Skeletal muscle tissue (tissue), 4 donors: ENCODE data around the gene TNK1. TPM values are rescaled to one million over a fixed set of nuclear protein-coding genes. Genes with fewer than 3 reads are reported as not detected.

Experiments
- H3K27ac ChIP-seq: one replicate; pipeline ENCODE4 v1.7.0; 2013; ENCODE audit warnings: mild to moderate bottlenecking, low read depth, low read length, inconsistent platforms
- H3K27me3 ChIP-seq, 3 donors: one replicate each; pipeline ENCODE4 v1.7.0; 2013; ENCODE audit warnings: low read length in 3 of 3; ENCODE audit not compliant: control insufficient read depth in 3 of 3, insufficient read depth in 3 of 3
- H3K36me3 ChIP-seq, 3 donors: one replicate each; pipeline ENCODE4 v1.7.0; 2013; ENCODE audit warnings: low read length in 3 of 3; ENCODE audit not compliant: control insufficient read depth in 3 of 3, insufficient read depth in 3 of 3
- H3K4me1 ChIP-seq, 3 donors: one replicate each; pipeline ENCODE4 v1.7.0; 2013; ENCODE audit warnings: low read length in 3 of 3, mild to moderate bottlenecking in 3 of 3; ENCODE audit not compliant: control insufficient read depth in 3 of 3, insufficient read depth in 3 of 3
- H3K4me3 ChIP-seq, 3 donors: one replicate each; pipeline ENCODE4 v1.7.0; 2013; ENCODE audit warnings: low read length in 3 of 3
- H3K9ac ChIP-seq, 3 donors: one replicate each; pipeline ENCODE4 v1.7.0; 2013; ENCODE audit warnings: low read length in 3 of 3, mild to moderate bottlenecking in 3 of 3, moderate library complexity in 2 of 3, low read depth in 1 of 3
- H3K9me3 ChIP-seq, 3 donors: one replicate each; pipeline ENCODE4 v1.7.0; 2013; ENCODE audit warnings: low read length in 3 of 3; ENCODE audit not compliant: control insufficient read depth in 3 of 3
- total RNA-seq: library from RNA; depleted of rRNA; stranded (reverse); fragments of >200 nt; gene quantifications from one replicate; pipeline ENCODE4 v1.2.3, GENCODE V29; 2014
- donor health status: Osteomylitis.

The TNK1 gene
- total RNA-seq, 1 donor from 2014 or later: not detected

- Histone ChIP-seq H3K27ac (no peak overlapping the region), H3K36me3 (peaks cover 4 to 9% (median 6%) of the 10 kb centered on the region in 3 donors), H3K9ac (no peak overlapping the region), H3K9me3 (no peaks in the 10 kb centered on the region), H3K4me3 (no peak overlapping the region), H3K4me1 (peaks cover 5 to 14% (median 5%) of the 10 kb centered on the region in 3 donors), H3K27me3 (no peaks in the 10 kb centered on the region)
Measured at GRCh38 chr17:7408252-7408727, 27.4 kb downstream of the TNK1 start.

DNA sequence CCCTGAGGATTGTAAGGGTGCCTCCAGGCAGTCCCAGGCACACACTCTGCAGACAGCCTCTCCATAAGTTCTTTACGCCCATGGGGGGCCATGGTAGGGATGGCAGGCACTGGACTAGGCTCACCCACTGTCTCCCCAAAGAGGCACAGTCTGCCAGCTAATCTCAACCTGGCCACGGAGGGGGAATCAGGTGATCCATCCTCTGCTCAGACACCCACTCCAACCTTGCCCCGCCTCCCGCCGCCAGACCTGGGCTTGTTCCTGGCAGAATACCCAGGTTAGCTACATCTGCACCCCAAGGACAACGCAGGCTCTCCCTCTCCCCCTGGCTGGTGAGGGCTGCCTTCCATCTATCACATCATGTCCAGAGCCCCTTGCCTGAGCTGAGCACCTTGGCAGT is 28.0 kb downstream of the TNK1 start:
- Histone ChIP-seq H3K27ac (no peak overlapping the region), H3K9ac (no peak overlapping the region), H3K27me3 (no peaks in the 10 kb centered on the region), H3K9me3 (no peaks in the 10 kb centered on the region), H3K4me1 (peaks cover 5 to 13% (median 5%) of the 10 kb centered on the region in 3 donors), H3K36me3 (peaks cover 4 to 9% (median 6%) of the 10 kb centered on the region in 3 donors), H3K4me3 (no peak overlapping the region)

DNA sequence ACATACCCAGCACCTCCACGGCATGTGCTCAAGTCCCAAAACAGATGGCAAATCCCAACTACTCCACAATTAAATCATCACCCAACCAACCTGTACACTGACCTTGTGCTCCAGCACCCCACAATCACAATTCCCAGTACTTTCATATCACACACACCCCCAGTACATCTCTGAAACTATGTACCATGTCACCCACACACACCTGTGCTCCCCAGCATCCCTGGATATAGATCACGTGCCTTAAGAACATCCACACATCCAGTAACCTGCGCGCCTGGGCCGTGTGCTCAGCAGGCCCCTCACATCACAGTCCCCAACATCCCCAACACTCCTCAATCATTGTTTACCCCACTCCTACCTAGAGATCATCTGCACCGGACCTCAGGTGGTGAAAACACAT is 28.8 kb downstream of the TNK1 start:
- H3K36me3 ChIP-seq: peaks cover 4 to 9% (median 6%) of the 10 kb centered on the region in 3 donors
- H3K27ac ChIP-seq: no peak overlapping the region

GRCh38 chr17:7410634-7411426 is 29.9 kb downstream of the TNK1 start:
- H3K9ac ChIP-seq: no peak overlapping the region
- H3K27ac ChIP-seq: no peak overlapping the region
- no peak overlapping the region for H3K4me3 ChIP-seq
- no peaks in the 10 kb centered on the region for H3K9me3 ChIP-seq
- no peaks in the 10 kb centered on the region for H3K27me3 ChIP-seq
- H3K36me3 ChIP-seq: peaks cover 10 to 14% (median 12%) of the 10 kb centered on the region in 3 donors
- H3K4me1 ChIP-seq: peaks cover 0 to 5% (median under 1%) of the 10 kb centered on the region in 3 donors

More for the DNA sequence above, 28.8 kb downstream of the TNK1 start:
- Histone ChIP-seq H3K27me3 (no peaks in the 10 kb centered on the region), H3K4me3 (no peak overlapping the region), H3K9me3 (no peaks in the 10 kb centered on the region), H3K4me1 (peaks cover 5 to 13% (median 5%) of the 10 kb centered on the region in 3 donors), H3K9ac (no peak overlapping the region)

DNA sequence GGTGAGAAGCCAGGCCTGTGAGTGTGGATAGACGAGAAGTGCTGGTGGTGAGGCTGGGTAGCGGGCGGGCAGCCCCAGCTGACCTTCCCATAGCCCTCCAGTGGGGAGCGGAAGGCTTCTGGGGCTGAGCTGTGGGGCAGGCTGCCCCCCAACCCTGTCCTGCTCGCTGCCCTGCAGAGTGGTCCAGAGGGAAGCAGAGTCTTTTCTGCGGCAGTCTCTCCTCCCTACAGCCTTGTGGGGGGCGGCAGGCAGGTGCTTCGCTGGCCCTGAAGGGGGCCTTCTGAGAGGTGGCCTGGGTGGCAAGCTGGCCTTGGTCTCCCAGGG is 30.5 kb downstream of the TNK1 start:
- no peak overlapping the region for H3K27ac ChIP-seq
- no peak overlapping the region for H3K4me3 ChIP-seq
- H3K9me3 ChIP-seq: no peaks in the 10 kb centered on the region
- no peaks in the 10 kb centered on the region for H3K4me1 ChIP-seq
- H3K36me3 ChIP-seq: peaks cover 10 to 14% (median 12%) of the 10 kb centered on the region in 3 donors
- H3K9ac ChIP-seq: no peak overlapping the region
- no peaks in the 10 kb centered on the region for H3K27me3 ChIP-seq

DNA sequence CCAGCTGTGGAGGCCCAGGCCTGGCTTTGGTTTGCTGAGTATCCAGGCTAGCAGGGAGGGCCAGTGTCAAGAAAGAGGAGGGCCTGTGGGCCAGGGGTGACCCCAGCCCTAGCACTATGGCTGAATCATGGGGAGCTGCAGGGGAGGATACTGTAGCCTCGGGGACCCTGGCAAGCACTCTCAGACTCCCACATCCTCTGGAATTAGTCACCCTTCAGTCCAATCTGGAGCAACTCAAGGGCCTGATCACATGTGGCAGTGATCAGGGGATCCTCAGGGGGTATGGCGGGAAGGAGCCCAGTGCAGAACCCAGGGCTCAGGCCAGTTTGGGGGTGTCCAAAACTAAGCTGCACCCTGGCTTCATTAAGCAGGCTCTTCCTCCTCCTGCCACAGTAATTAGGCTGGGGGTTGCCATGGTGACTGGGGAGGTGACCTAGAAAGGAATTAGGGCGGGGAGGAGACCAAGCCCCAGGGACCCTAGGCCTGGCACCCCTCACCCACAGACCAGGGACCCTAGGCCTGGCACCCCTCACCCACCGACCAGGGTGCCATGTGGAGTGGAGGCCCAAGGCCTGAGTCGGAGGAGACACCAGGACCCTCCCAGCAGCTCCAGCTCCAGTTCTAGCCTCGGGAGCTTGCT is 32.6 kb downstream of the TNK1 start:
- H3K9ac ChIP-seq: no peak overlapping the region
- H3K27me3 ChIP-seq: no peaks in the 10 kb centered on the region
- H3K36me3 ChIP-seq: peaks cover 10 to 14% (median 12%) of the 10 kb centered on the region in 3 donors

DNA sequence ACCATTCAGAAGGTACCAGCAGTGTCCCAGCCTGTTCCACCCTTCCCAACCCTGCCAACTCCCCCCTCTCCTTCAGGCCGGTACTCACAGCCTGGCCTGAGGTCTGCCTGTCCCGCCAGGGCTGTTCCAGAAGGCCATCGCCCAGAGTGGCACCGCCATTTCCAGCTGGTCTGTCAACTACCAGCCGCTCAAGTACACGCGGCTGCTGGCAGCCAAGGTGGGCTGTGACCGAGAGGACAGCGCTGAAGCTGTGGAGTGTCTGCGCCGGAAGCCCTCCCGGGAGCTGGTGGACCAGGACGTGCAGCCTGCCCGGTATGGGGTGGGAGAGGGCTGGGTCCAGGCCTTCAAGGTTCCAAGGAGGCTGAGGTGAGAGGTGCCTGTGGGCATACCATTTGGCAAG is 33.9 kb downstream of the TNK1 start:
- no peaks in the 10 kb centered on the region for H3K4me1 ChIP-seq
- no peak overlapping the region for H3K4me3 ChIP-seq
- H3K27ac ChIP-seq: no peak overlapping the region
- no peaks in the 10 kb centered on the region for H3K9me3 ChIP-seq
- peaks cover 6 to 8% (median 7%) of the 10 kb centered on the region in 3 donors for H3K36me3 ChIP-seq
- H3K9ac ChIP-seq: no peak overlapping the region
- peaks cover 0 to under 1% (median 0%) of the 10 kb centered on the region in 3 donors for H3K27me3 ChIP-seq

More for the DNA sequence above, 32.6 kb downstream of the TNK1 start:
- Histone ChIP-seq H3K4me1 (no peaks in the 10 kb centered on the region), H3K4me3 (no peak overlapping the region), H3K27ac (no peak overlapping the region), H3K9me3 (no peaks in the 10 kb centered on the region)

GRCh38 chr17:7415784-7416183 is 34.9 kb downstream of the TNK1 start:
- no peak overlapping the region for H3K27ac ChIP-seq
- H3K27me3 ChIP-seq: peaks cover 0 to 4% (median 0%) of the 10 kb centered on the region in 3 donors
- H3K9me3 ChIP-seq: no peaks in the 10 kb centered on the region
- H3K9ac ChIP-seq: no peak overlapping the region
- H3K36me3 ChIP-seq: peaks cover 3 to 8% (median 6%) of the 10 kb centered on the region in 3 donors
- no peak overlapping the region for H3K4me3 ChIP-seq
- no peaks in the 10 kb centered on the region for H3K4me1 ChIP-seq

DNA sequence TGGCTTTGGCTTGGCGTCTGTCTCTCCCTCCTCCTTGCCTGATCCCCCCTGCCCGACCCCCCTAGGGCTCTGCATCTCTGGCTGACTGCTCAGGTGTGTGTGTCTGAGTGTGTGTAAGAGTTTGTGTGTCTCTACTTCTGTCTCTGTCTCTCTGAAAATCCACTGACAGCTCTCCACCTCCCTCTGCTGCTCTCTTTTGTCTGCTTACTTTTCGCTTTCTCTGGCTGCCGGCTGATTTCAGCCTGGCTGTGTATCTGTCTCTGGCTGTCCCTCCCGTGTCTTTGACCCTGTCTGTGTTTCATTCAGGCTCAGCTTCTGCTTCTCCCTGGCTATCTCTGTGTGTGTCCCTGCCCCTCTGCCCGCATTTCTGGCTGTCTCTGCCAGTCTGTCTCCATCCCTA is 35.4 kb downstream of the TNK1 start:
- Histone ChIP-seq H3K4me1 (no peaks in the 10 kb centered on the region), H3K36me3 (peaks cover 3 to 8% (median 6%) of the 10 kb centered on the region in 3 donors), H3K9ac (no peak overlapping the region), H3K27me3 (peaks cover 0 to 4% (median 0%) of the 10 kb centered on the region in 3 donors), H3K4me3 (no peak overlapping the region), H3K9me3 (no peaks in the 10 kb centered on the region), H3K27ac (no peak overlapping the region)

DNA sequence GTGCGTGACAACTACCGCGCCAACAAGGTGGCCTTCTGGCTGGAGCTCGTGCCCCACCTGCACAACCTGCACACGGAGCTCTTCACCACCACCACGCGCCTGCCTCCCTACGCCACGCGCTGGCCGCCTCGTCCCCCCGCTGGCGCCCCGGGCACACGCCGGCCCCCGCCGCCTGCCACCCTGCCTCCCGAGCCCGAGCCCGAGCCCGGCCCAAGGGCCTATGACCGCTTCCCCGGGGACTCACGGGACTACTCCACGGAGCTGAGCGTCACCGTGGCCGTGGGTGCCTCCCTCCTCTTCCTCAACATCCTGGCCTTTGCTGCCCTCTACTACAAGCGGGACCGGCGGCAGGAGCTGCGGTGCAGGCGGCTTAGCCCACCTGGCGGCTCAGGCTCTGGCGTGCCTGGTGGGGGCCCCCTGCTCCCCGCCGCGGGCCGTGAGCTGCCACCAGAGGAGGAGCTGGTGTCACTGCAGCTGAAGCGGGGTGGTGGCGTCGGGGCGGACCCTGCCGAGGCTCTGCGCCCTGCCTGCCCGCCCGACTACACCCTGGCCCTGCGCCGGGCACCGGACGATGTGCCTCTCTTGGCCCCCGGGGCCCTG is 36.3 kb downstream of the TNK1 start:
- no peaks in the 10 kb centered on the region for H3K4me1 ChIP-seq
- peaks cover 3 to 8% (median 6%) of the 10 kb centered on the region in 3 donors for H3K36me3 ChIP-seq
- no peak overlapping the region for H3K4me3 ChIP-seq
- no peak overlapping the region for H3K27ac ChIP-seq
- no peaks in the 10 kb centered on the region for H3K9me3 ChIP-seq
- H3K27me3 ChIP-seq: peaks cover 0 to 4% (median 0%) of the 10 kb centered on the region in 3 donors
- no peak overlapping the region for H3K9ac ChIP-seq
